ENCODE data around the gene SPOP. TPM values are rescaled to one million over a fixed set of nuclear protein-coding genes. Genes with fewer than 3 reads are reported as not detected.
"Not testable (repeated sequence)": the region's sequence is repeated elsewhere in the genome, so short reads cannot be mapped to it uniquely, and the experiment has no call there.

SPOP gene
- total RNA-seq, 1 donor from 2014 or later, result 47.1 TPM

DNA sequence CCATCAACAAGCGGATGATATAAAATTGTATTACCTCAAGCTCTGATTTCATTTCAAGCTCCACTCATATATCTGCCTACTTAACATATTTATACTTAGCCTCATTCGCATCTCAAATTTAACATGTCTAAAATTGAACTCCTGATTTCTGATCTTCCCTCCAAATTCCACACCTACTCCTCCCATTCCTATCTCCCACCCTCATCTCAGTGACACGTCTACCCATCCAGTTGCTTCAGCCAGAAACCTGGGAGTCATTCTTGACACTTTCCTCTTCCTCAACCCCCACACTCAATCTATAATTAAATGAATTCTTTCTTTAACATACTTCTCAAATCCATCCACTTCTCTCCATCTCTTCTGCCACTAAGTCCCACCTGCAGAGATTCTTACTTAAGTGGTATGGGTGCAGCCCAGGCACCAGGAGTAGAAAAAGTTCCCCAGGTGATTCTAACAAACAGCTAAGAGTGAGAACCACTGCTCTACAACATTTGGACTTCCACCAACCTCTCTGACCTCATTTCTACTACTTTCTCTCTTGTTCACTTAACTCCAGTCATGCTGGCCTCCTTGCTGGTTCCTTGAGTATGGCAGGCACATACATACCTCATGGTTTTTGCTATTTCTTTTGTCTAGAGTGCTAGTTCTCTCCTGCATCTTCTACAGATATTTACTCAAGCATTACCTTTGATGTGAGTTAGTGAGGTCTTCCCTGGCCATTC, 18.1 kb downstream of the SPOP start:
- DNase-seq (ENCODE audit: low read depth), result no peak

DNA sequence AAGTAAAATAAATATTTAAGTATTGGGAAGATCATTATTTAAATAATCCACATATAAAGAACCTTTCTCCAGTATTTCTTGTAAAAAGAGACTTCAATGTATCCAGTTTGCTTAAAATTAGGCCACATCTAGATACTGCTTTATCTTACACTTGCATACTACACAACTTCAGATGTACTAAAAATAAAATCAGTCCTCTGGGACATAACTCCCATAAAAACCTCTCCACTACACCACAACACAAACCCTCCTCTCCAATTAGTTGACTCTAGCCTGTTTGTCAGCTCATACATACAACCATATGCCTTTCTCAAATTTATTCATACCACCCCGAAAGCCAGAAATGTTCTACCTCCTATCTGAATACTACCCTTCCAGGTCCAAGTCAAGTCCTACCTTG, 21.6 kb downstream of the SPOP start:
- no peak for DNase-seq (ENCODE audit: low read depth)

DNA sequence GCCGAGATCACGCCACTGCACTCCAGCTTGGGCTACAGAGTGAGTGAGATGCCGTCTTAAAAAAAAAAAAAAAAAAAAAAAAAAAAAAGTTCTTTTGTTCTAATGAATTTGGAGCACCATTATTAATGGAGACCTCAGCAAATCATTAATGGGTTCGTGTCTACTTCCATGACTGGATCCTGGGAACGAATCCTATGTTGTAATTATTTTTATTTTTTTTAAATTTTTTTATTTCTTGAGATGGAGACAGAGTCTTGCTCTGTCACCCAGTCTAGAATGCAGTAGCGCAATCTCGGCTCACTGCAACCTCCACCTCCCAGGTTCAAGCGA, 30.7 kb downstream of the SPOP start:
- DNase-seq (ENCODE audit: low read depth), result no peak

DNA sequence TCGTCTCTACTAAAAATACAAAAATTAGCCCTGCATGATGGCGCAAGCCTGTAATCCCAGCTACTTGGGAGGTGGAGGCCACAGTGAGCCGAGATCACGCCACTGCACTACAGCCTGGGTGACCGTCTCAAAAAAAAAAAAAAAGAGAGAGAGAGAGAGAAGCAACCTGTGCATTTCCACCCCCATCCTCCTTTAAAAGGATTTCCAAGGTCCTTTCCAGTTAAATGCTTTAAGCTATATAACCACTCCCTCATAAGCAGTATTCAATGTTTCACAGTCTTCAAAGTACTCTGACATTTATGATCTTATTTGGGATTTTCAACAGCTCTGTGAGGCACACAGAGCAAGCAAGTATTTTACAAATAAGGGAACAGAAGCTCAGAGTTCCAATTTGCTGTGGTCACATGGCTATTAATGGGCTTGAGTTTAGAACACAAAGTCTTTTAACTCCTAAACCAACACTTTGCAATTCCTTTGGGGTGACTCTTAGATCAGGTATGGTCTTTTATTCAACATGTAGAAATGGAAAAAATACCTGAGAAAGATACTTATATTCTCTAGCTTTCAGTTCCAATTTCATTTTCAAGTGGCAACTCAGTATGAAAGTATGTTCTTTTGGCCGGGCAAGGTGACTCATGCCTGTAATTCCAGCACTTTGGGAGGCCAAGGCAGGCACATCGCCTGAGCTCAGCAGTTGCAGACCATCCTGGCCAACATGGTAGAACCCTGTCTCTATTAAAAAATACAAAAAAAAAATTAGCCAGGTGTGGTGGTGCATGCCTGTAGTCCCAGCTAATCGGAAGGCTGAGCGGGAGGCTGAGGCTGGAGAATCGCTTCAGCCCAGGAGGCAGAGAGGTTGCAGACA, 31.3 kb downstream of the SPOP start:
- DNase-seq (ENCODE audit: low read depth), result peak; percentile 68

DNA sequence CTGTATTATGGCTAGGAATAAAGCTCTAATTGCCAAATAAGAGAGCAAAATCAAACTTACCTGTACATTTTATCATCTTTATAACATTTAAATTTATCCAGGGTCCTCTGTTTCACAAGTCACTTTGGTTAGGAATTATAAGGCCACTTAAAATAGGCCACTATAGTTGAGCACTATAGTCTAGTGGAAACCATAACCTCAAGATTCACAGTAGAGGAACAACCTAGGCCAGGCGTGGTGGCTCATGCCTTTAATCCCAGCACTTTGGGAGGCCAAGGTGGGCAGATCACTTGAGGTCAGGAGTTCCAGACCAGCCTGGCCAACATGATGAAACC, 31.9 kb downstream of the SPOP start:
- not testable (repeated sequence) for DNase-seq (ENCODE audit: low read depth)

DNA sequence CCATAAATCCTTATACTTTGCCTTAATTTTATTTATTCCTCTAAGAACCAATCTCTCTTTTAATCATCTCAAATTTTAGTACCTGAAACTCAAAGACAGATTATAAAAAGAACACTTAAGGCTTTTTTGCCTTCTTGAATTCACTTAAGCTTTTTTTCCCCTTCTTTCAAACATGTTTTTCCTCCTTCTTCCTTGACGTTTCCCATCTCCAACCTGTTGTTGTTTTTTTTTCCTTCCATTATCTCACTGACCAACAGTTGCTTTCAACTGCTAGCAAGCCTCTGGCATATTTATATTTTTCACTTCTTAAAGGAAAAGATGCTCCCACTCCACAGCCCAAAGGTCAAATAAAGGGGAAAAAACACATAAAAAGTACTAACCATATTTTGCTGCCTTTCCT, 32.2 kb downstream of the SPOP start:
- DNase-seq (ENCODE audit: low read depth), result no peak

DNA sequence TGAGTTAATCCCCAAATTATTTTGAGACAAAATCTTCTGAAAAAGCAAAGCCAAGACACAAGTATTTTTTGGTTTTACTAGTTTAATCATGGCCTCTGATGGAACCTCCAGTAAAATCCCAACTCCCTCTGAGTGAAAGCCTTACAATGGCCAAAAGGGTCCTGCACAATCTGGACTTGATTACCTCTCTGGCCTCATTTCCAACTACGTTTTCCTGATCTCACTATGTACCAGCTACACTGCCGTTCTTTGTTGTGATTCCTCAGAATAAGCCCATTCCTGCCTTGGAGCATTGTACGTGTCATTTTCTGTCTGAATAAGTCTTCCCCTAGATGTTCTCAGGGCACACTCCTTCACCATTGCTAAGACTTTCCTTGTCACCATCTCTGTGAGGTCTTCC, 37.3 kb downstream of the SPOP start:
- DNase-seq (ENCODE audit: low read depth), result no peak

DNA sequence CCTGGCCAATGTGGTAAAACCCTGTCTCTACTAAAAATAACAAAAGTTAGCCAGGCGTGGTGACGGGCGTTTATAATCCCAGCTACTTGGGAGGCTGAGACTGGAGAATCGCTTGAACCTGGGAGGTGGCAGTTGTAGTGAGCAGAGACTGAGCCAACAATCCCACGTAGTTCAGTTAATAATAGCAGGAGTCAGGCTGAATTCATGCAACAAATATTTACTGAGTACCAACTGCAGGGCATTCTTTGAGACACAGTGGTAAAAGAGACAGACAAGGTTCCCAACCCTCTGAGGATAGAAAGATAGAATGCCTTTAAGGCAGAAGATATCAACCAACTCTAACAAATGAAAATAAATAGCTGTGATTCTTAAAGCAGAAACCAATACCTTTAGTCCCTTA, 39.1 kb downstream of the SPOP start:
- DNase-seq (ENCODE audit: low read depth), result peak; percentile 81

DNA sequence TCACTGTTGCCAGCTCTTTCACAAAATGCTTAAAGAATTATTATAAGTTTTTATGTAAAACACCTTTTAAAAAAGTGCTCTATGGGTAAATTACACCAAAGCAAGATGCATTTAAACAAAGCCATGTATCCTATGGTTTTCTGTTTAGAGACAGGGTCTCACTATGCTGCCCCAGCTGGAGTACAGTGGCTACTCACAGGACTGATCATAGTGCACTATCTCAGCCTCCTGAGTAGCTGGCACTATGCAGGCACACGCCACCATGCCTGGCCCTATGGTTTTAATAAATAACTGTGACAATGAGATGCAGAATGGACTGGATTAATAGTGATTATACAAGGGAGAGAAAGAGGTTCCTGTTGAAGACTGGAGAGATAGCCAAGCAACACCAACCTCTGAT, 40.2 kb downstream of the SPOP start:
- DNase-seq (ENCODE audit: low read depth), result no peak

DNA sequence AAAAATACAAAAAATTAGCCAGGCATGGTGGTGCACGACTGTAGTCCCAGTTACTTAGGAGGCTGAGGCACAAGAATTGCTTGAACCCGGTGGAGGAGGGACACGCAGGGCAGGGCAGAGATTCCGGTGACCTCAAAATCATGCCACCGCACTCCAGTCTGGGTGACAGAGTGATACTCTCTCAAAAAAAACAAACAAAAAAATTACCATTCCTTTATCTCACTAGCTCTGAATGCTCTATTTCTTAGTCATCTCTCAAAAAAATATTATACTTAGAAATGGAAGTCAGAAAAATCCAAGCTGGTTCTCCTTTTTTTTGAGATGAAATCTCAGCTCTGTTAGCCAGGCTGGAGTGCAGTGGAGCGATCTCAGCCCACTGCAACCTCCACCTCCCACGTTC, 40.8 kb downstream of the SPOP start:
- DNase-seq (ENCODE audit: low read depth), result no peak

DNA sequence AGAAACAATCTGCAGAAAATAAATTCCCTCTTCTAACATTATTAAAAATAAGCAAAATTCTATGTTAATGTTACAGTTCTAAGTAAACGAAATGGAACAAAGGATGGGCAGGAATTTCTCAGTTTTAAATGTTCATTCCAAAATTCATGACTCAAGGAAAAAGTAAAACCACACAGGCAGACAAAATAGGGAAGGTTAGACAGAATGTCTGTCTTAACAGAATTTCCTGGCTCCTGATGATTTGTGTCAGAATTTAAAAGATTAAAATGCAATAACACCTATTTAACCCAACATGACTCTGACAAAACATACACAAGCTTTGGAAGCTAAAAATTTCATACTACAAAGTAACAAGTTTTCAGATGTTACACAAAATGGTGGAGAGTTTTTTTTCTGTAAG, 42.8 kb downstream of the SPOP start:
- no peak for DNase-seq (ENCODE audit: low read depth)

DNA sequence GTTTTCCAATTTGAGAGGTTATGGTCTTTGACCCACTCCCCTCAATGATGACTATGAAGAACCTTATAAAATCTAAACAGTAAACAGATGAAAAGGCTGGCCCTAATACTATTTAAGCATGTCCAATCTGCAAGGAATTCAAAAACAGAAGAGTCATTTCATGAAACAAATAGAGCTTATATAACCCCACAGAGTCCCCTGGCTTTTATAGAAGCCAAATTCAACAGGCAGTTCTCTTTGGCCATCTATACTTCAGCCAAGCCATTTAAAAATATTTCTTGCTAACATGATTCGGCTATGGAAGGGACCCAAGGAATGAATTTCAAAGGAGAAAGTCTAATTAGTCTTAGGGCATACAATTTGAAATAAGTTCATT, 43.4 kb downstream of the SPOP start:
- no peak for DNase-seq (ENCODE audit: low read depth)

DNA sequence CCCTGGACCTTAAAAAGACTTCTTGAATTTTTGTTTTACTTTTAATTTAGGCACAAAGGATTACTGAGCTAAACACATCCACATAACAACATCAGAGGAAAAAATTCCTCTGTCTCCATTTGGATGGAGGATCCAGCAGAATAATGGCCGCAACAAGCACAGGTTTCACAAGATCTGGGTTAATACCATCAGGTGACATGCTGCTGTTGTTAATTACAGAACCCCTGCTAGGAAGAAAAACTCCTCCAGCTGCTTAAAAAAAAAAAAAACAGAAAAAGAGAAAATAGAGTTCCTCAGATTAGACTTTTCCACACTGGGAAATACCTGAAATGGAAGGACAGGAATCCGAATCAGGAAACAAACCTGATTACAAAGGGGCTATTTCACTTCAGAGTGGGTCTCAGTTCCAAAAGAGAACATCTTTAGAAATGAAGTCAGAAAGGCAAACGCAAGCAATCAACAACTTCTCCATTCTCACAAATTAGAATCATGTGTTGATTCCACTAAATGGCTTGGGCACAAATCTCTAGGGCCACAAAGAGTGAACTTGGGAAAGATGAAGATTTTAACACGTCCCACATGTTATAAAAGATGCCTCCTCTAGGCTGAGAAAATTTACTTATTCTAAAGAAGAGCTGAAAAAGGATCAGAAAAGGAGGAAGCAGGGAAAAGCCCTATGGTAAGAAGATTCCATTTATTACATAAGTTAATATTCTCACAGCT, 44.0 kb downstream of the SPOP start:
- DNase-seq (ENCODE audit: low read depth), result no peak

DNA sequence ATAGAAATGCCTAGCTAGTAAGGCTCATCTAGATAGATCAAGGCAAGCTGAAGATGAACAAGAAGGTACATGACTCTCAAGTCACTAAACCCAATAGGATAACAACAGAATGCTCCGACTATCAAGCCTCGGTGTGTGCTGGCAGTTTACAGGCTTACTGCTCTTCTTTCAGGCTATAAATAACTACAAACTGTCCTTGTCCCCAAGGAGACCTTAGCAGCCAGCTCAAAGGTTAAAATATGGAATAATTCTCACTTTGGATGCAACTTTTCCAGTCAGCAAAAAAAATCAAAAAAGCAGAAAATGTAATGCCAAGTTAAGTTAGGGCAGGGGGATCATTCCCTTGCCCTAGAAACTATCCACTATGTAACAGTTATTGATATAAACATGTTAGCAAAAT, 44.6 kb downstream of the SPOP start:
- DNase-seq (ENCODE audit: low read depth), result peak; percentile 42

DNA sequence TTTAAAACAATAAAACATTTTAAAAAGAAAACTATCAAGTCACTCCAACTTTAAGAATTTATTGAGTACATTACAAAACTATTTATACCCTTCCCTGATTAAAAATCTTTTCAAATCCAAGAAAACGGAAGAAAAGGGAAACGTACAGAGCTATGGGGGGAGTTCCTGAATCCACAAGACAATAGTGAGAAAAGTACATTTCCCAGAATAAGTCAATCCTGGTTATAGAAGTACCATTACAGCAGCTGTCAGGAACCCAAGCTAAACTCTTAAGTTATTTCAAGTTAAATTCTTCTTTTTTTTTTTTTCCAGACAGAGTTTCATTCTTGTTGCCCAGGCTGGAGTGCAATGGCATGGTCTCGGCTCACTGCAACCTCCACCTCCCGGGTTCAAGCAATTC, 45.7 kb downstream of the SPOP start:
- DNase-seq (ENCODE audit: low read depth), result no peak

DNA sequence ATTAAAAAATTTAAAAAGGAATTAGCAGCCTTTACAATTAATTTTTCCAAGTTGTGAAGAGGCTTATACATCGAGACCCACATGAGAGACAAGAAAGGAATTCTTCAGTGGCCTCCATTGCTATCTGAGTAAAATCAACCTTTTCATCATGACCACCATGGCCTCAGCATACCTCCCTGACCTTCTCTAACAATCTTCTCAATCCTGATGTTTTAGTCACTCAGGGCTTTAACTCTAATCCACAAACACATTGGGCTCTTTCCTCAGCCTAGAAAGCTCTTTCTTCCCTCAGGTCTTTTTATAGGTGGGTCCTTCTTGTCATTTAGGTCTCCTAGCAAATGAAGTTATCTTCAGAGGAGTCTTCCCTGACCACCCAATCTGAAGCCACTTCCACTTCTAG, 46.4 kb downstream of the SPOP start:
- no peak for DNase-seq (ENCODE audit: low read depth)

DNA sequence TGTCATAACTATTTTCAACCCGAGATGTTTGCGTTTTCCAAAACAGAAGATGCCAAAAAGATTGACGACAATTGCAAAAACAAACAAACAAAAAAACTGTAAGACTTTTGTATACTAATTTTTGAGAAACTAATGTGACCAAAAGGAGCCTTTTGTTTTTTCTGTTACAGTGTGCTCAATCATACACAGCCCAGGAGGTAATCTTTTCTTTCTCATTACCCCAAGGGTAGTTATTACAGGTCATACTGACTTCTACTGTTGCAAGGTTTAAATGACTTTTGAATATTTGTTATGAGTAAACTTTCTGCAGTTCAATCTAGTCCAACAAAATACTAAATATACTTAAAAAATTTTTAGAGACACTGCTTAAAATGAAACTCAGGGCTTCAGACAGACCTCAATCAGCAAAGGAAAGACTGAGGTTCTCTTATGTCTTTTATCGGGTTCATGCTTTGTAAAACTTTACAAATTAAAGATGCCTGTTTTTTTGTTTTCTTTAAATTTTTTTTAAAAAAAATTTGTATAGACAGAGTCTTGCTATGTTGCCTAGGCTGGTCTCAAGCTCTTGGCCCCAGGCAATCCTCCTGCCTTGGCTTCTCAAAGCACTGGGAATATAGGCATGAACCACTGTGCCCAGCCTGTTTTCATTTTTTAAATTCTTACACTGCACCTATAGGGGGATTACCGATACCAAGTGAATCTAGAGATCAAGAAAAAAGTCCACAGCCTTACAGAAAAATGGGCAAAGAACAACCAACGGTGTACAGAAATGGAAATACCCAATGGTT, 47.6 kb downstream of the SPOP start:
- no peak for DNase-seq (ENCODE audit: low read depth)

DNA sequence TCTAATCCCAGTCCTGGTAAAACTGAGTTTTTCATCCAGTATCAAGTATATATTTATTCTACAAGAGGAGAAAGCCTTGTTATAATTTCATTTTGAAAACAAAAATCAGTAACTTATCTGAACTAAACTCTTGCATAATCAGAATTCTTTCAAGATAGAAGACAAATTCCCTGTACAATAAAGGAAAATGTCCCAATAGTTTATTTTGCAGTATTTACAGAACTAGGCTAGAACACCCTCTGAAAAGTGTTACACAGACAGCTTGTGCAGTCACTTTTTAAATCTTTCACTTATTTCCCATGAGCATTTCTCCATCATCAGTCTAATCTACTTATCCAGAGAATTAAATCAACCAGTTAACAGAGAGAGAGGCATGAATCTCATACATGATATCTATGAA, 48.5 kb downstream of the SPOP start:
- DNase-seq (ENCODE audit: low read depth), result no peak

DNA sequence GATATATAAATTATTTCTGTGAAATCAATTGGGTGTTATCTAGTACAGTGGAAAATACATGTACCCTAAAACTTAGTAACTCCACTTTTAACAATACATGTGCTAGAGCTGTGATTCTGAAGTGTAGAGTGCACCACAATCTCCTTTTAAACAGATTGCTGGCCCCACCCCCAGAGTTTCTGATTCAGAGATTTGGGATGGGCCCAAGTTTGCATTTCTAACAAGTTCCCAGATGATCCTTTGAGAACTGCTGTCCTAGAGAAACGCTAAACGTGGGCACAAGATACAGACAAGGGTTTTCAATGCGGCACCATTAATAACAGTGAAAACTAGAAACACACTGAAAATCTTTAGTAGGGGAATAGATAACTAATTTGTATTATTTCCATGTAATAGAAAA, 53.0 kb downstream of the SPOP start:
- peak; percentile 57 for DNase-seq (ENCODE audit: low read depth)

DNA sequence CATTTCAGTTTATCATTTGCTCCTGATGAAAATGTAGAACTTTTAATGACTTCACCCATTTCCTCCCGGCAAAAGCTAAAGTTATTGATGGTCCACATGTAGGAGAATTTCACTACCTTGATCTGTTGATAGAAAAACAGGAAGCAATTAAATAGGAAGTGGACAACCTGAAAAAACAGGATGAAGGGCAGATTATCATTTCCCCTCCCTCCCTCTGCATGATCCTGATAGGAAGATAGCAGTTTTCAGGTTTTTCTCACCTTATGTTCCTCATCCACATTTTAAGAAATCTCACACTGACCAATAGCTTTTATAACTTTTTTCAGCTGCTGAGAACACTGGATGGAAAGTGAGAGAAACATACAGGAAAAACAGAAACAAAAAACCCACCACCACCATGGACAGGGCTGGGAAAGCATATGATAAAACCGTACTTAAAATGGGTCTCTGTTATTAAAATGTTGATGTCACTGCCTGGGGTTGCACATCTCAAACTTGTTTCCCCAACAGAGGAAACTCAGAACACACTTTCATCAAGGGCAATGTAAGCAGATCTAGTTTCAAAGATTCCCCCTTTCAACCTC, 55.9 kb downstream of the SPOP start:
- DNase-seq (ENCODE audit: low read depth), result no peak

DNA sequence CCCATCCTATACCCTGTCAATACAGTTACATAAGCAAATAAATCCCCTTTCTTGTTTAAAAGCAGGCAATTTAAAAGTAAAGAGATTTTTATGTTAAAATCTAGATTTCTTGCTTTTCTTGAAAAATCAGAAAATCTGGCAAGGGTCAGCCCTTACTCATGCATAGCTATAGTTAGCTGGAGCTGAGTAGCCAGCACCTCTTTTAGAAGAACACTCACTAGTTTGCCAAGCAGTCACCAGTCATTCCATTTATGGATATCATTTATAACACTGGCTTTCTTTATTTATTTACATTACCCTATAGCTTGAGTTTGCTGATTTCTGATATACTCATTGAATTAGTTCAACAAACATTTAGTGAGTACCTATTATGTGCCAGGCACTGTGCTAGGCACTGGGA, 56.5 kb downstream of the SPOP start:
- no peak for DNase-seq (ENCODE audit: low read depth)

All from myocyte (in vitro differentiated cells).